Keratinocyte (primary cell): ENCODE results near the gene MSANTD3. TPM values are rescaled to one million over a fixed set of nuclear protein-coding genes. Genes with fewer than 3 reads are reported as not detected.
A peak's percentile ranks its signal among the peaks of the same experiment; 100 is the strongest.

Source experiments
- DNase-seq: peaks from one replicate; pipeline ENCODE4 v3.0.0-alpha.2; 2011; ENCODE audit warnings: low read depth, missing footprints, low spot score
- FAIRE-seq: peaks from 2 replicates; lab custom pipeline; 2011; peaks lifted over from hg19 to GRCh38; lab: Jason Lieb, UNC
- H2AFZ ChIP-seq: 2 replicates; pipeline ENCODE4 v1.6.0; 2012; ENCODE audit warnings: low read length, control low read depth, inconsistent platforms; ENCODE audit not compliant: control insufficient read depth
- H3K27ac ChIP-seq: 2 replicates; pipeline ENCODE4 v1.5.1; 2011; ENCODE audit warnings: low read length; ENCODE audit not compliant: control insufficient read depth, insufficient read depth
- H3K27me3 ChIP-seq: 3 replicates; pipeline ENCODE4 v1.6.0; 2011; ENCODE audit warnings: low read length; ENCODE audit not compliant: control insufficient read depth, insufficient read depth; ENCODE audit errors: extremely low read depth
- H3K36me3 ChIP-seq, 2 experiments: 2 replicates in 1 of 2; 3 replicates in 1 of 2; pipeline ENCODE4 v1.5.1; 2011; ENCODE audit warnings: low read length in 2 of 2, mild to moderate bottlenecking in 1 of 2; ENCODE audit not compliant: control insufficient read depth in 2 of 2, insufficient read depth in 2 of 2; ENCODE audit errors: extremely low read depth in 1 of 2
- H3K4me1 ChIP-seq: 3 replicates; pipeline ENCODE4 v1.5.1; 2011; ENCODE audit warnings: low read length; ENCODE audit not compliant: control insufficient read depth, insufficient read depth; ENCODE audit errors: extremely low read depth
- H3K4me2 ChIP-seq: 3 replicates; pipeline ENCODE4 v1.6.0; 2011; ENCODE audit warnings: low read depth, low read length; ENCODE audit not compliant: control insufficient read depth, insufficient read depth; ENCODE audit errors: extremely low read depth
- H3K4me3 ChIP-seq, 3 experiments: fragments of 200-600 bp in 1 of 3; sonication (generic) in 1 of 3; 2 replicates in 2 of 3; 3 replicates in 1 of 3; pipeline ENCODE4 v1.5.1; 2011 to 2016; ENCODE audit warnings: low read length in 3 of 3, mild to moderate bottlenecking in 3 of 3, control low read depth in 2 of 3, inconsistent platforms in 1 of 3, low read depth in 1 of 3, mixed read lengths in 1 of 3, mixed run types in 1 of 3, moderate library complexity in 1 of 3; ENCODE audit not compliant: control insufficient read depth in 2 of 3, insufficient read depth in 2 of 3; ENCODE audit errors: extremely low read depth in 1 of 3
- H3K79me2 ChIP-seq: 2 replicates; pipeline ENCODE4 v1.6.0; 2012; ENCODE audit warnings: low read length; ENCODE audit not compliant: control insufficient read depth, insufficient read depth
- H3K9ac ChIP-seq: 3 replicates; pipeline ENCODE4 v1.6.0; 2011; ENCODE audit warnings: low read length; ENCODE audit not compliant: control insufficient read depth, insufficient read depth; ENCODE audit errors: extremely low read depth
- H3K9me1 ChIP-seq: 3 replicates; pipeline ENCODE4 v1.6.0; 2011; ENCODE audit warnings: low read length; ENCODE audit not compliant: control insufficient read depth, insufficient read depth; ENCODE audit errors: extremely low read depth
- H3K9me3 ChIP-seq: 2 replicates; pipeline ENCODE4 v1.5.1; 2012; ENCODE audit warnings: low read depth, low read length; ENCODE audit not compliant: control insufficient read depth
- H4K20me1 ChIP-seq: 3 replicates; pipeline ENCODE4 v1.6.0; 2011; ENCODE audit warnings: low read length; ENCODE audit not compliant: control insufficient read depth, insufficient read depth; ENCODE audit errors: extremely low read depth
- EZH2 ChIP-seq: IDR thresholded peaks from one replicate; pipeline ENCODE4 v1.6.1; 2012; ENCODE audit warnings: inconsistent platforms, mild to moderate bottlenecking, low read length, moderate library complexity
- dilution Hi-C: fragments of 300-500 bp; cut with MboI; formaldehyde crosslinking; loops from one replicate; pipeline ENCODE4 v1.7.0; 2020; ENCODE audit warnings: low sequenced_read_pairs; ENCODE audit not compliant: extremely low pct_ligation_motif_present
- polyA plus RNA-seq, 5 experiments: library from polyadenylated mRNA; depleted of rRNA in 3 of 5; stranded (reverse) in 3 of 5; stranded (forward) in 1 of 5; unstranded in 1 of 5; fragments of >200 nt; gene quantifications; 1 replicate in 1 of 5; 2 replicates in 3 of 5; 3 replicates in 1 of 5; pipeline versions ENCODE4 v1.2.1 to v1.2.3, GENCODE V29; 2011 to 2012; ENCODE audit warnings: missing spikeins in 2 of 5, low read depth in 1 of 5, low replicate concordance in 1 of 5
- TF ChIP-seq, protein P1 (sequence below), 3 experiments: IDR thresholded peaks in 1 of 3; conservative IDR thresholded peaks in 1 of 3; optimal IDR thresholded peaks in 1 of 3; 2 replicates in 2 of 3; 3 replicates in 1 of 3; pipeline versions ENCODE3 to v1.5.1; 2011; ENCODE audit warnings: low read length in 3 of 3, mild to moderate bottlenecking in 3 of 3, moderate library complexity in 2 of 3, control low read depth in 1 of 3, inconsistent platforms in 1 of 3; ENCODE audit not compliant: insufficient read depth in 2 of 3; ENCODE audit errors: extremely low read depth in 1 of 3

MSANTD3 gene
- polyA plus RNA-seq, 1 donor (not counting 4 experiments of a cell fraction or from before 2014, with no cell fraction given), result 50.7 TPM

- Histone ChIP-seq H3K4me1 (no peaks in the 10 kb centered on the region), H3K36me3 (no peaks in the 10 kb centered on the region), H2AFZ (peak within 1 kb of the TSS; percentile 80), H3K4me2 (peak within 1 kb of the TSS; percentile 60), H3K9me3 (no peaks in the 10 kb centered on the region), H3K27me3 (no peaks in the 10 kb centered on the region), H4K20me1 (no peaks in the 10 kb centered on the region), H3K27ac (no peak within 1 kb of the TSS), H3K4me3 (peak within 1 kb of the TSS; percentile 50 to 61 (median 54)), H3K79me2 (no peaks in the 10 kb centered on the region), H3K9me1 (no peaks in the 10 kb centered on the region), H3K9ac (peak within 1 kb of the TSS; percentile 50)
- TF ChIP-seq, protein P1, sequence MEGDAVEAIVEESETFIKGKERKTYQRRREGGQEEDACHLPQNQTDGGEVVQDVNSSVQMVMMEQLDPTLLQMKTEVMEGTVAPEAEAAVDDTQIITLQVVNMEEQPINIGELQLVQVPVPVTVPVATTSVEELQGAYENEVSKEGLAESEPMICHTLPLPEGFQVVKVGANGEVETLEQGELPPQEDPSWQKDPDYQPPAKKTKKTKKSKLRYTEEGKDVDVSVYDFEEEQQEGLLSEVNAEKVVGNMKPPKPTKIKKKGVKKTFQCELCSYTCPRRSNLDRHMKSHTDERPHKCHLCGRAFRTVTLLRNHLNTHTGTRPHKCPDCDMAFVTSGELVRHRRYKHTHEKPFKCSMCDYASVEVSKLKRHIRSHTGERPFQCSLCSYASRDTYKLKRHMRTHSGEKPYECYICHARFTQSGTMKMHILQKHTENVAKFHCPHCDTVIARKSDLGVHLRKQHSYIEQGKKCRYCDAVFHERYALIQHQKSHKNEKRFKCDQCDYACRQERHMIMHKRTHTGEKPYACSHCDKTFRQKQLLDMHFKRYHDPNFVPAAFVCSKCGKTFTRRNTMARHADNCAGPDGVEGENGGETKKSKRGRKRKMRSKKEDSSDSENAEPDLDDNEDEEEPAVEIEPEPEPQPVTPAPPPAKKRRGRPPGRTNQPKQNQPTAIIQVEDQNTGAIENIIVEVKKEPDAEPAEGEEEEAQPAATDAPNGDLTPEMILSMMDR (optimal IDR thresholded peaks at IDR 0.05 in 1 of 3, IDR thresholded peaks at IDR 0.05 in 1 of 3, conservative IDR thresholded peaks at IDR 0.05 in 1 of 3; ENCODE audit: extremely low read depth in 1 of 3, insufficient read depth in 2 of 3, low read length in 3 of 3), result no peak
- no peak for TF ChIP-seq EZH2
- no peak for FAIRE-seq
- no peak for DNase-seq
- dilution Hi-C loops, result no loop called here
Observed at GRCh38 chr9:100472788-100473275, 45.9 kb downstream of the MSANTD3 start, which contains the start of gene TMEFF1. Gene TMEFF1, plus strand, starts transcription at chr9:100473149. Its CDS starts 396 bp downstream, at chr9:100473545.

DNA sequence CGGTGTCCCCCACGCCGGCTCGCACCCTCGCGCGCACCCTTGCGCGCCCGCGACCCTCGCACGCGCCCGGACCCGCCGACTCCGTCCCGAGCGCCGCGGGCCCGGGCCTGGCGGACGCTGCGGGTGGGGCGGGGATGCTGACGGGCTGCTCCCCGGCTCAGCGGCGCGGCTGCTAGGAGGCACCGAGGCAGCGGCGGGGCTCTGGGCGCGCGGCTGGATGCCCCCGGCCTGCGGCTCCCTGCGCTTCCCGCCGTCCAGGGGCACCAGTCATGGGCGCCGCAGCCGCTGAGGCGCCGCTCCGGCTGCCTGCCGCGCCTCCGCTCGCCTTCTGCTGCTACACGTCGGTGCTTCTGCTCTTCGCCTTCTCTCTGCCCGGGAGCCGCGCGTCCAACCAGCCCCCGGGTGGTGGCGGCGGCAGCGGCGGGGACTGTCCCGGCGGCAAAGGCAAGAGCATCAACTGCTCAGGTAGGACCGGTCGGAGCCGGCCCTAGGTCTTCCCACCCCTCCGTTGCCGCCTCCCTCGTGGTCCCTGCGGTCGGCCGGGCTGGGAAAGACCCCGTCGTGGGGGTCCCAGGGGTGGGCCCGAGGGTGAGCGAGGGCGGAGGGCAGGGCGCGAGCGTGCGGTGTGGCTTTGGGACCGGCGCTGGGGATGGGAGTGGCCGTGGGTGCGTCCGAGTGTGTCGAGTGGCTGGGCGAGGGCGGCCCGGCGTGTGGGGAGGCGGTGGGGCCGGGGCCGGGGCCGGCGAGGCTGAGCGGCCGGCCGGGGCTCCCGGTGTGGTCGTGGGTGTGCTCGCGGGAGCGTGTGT is 46.5 kb downstream of the MSANTD3 start:
- no peaks in the 10 kb centered on the region for H4K20me1 ChIP-seq
- no peaks in the 10 kb centered on the region for H3K9me1 ChIP-seq
- H3K4me1 ChIP-seq, result no peaks in the 10 kb centered on the region
- H3K79me2 ChIP-seq, result no peaks in the 10 kb centered on the region
- DNase-seq (no peak), FAIRE-seq (no peak)
- H3K4me3 ChIP-seq, result peak overlapping the region; percentile 50 to 61 (median 54)
- dilution Hi-C loops, result no loop called here
- H2AFZ ChIP-seq, result peak overlapping the region; percentile 80
- no peak for TF ChIP-seq EZH2
- TF ChIP-seq, protein P1 (optimal IDR thresholded peaks at IDR 0.05 in 1 of 3, IDR thresholded peaks at IDR 0.05 in 1 of 3, conservative IDR thresholded peaks at IDR 0.05 in 1 of 3; ENCODE audit: extremely low read depth in 1 of 3, insufficient read depth in 2 of 3, low read length in 3 of 3), result no peak
- H3K9ac ChIP-seq, result peak overlapping the region; percentile 50
- H3K9me3 ChIP-seq, result no peaks in the 10 kb centered on the region
- no peaks in the 10 kb centered on the region for H3K36me3 ChIP-seq
- no peak overlapping the region for H3K27ac ChIP-seq
- H3K4me2 ChIP-seq, result peak overlapping the region; percentile 60
- H3K27me3 ChIP-seq, result no peaks in the 10 kb centered on the region
